Hematopoietic multipotent progenitor cell (in vitro differentiated cells): Measurements from ENCODE around the gene CARMIL1. TPM values are rescaled to one million over a fixed set of nuclear protein-coding genes. Genes with fewer than 3 reads are reported as not detected.

ENCODE experiments used
- DNase-seq, 3 donors: peaks; one replicate each; pipeline ENCODE4 v3.0.0-alpha.2; 2011 to 2015; ENCODE audit warnings: low read depth in 2 of 3, low spot score in 2 of 3
- total RNA-seq: library from RNA; depleted of rRNA; stranded (reverse); fragments of >200 nt; gene quantifications from one replicate; pipeline ENCODE4 v1.2.3, GENCODE V29; 2012

The CARMIL1 gene
- total RNA-seq, 1 donor: 8.6 TPM

DNA sequence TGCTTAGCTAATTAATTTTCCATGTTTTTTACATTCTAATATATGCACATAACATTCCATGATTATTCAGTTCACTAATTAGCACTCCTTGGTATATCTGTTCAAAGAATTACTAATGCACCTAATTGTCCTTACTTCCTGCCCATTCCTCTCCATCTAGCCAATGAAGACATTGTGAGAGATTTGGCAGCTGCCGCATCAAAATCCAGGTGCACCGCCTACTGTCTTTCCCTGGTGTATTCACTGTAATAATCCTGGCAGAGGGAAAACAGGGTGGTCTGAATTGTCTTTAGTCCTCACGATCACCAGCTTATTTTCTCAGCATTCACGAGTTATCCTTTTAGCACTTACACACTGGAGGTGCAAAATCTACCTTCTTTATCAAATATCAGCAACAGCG is 311.8 kb downstream of the CARMIL1 start:
- DNase-seq: no peak

DNA sequence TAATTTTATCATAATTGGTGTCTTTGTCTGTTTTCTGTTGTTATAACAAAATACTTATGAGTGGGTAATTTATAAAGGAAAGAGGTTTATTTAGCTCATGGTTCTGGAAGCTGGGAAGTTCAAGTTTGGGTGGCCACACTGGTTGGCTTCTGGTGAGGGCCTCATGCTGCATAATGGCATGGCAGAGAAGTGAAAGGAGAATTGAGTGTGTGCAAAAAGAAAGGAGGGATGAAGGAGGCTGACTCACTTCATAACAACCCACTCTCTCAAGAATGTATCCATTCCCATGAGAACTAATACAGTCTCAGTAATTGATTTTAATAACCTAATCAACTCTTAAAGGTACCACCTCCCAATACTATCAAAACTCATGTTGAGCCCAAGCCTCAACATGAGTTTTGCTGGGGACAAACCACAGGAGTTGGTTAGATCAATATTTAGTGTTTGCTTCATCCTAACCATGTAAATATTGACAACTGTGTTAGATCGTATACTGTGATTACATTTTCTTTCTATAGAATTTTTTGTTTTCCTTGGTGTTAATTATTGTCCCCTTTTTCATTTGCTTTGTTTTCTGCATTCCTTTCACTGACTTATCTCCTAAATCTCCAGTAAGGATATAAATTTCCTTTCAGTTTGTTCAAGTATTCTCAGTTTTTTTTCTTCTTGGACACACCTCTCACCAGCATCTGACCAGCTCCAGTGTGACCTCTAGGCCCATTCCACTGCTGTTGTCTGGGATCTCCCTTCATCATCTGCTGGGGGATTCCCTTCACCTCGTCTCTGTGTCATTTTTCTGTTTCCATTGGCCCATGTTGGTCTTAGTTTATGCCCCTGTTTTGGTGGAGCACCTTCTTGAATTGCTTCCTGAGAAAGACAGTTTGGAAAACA is 318.0 kb downstream of the CARMIL1 start:
- no peak for DNase-seq

DNA sequence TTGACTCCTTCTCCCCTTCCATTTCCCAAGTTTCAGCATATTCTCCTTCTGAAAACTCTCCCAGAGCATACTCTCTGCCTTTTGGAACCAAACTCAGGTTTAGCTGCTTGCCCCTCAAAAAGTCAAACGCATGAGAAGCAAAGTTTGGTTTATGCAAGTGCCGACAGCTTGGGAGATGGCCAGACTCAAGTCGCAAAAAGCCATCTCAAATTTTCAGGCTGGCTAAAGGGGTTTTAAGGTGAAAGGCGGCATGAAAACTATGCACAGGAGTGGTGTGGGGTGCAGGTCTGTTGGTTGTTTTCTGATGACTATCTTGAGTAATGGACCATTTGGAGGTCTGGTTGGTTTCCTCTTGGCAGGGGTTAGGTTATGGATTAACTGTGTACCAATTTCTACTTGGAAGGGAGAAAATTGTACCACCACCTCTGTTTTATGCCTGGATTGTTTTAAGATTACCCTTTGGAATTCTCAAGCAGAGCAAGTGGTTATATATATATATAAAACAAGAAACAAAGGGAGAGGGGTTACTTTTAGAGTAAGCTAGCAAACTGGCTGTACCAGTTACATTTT is 320.4 kb downstream of the CARMIL1 start:
- DNase-seq: no peak

DNA sequence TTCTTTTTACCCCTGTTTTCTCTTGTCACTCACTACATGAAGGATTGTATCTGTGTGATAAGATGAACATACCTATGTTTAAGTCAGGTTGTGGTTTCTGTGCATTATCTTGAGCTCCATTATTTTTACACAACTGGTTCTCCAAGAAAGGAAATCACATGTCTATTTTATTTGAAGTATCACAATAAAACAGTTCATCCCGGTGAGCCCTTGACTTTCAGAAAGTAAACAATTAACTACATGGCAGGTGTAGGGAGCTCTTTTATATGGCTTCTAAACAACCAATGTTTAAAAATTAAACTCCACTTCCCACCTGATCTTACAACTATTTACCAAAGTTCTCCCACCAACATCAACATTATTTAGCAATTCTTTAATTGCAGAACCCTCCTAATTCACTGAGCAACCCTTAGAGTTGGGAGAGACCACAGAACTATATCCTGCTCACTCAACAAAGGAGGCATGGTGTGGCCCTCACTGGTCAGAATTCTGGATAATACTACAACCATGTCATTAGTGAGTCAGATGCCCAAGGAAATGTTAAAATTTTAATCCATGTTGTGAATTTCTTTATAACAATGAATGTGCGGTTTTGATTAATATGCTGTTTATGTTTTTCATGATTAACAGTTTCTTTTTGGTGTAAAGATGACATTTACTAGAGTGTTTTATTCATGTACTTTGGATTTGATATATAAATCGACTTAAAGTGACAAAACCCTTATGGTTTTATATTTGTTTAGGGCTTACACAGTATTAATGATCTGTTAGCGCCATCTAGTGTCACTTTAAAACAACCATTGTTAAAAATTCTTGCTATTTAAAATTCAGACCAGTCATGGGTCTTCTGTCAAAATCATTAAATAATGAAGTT is 322.9 kb downstream of the CARMIL1 start:
- DNase-seq: peak; percentile 9 to 77 (median 58)

DNA sequence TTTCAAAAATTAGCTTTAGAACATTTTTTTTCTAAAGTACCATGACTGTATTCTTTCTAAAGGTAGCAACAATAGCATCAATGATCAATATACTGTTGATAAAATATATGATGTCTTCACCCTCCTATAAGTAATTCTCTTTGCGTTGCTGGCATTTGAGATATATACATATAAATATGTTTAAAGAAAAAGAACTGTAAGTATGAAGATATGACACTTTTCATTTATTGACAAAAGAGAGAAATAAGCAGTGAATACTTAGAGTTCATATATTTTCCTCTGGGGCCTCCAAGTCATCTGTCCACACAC is 323.5 kb downstream of the CARMIL1 start:
- no peak for DNase-seq

DNA sequence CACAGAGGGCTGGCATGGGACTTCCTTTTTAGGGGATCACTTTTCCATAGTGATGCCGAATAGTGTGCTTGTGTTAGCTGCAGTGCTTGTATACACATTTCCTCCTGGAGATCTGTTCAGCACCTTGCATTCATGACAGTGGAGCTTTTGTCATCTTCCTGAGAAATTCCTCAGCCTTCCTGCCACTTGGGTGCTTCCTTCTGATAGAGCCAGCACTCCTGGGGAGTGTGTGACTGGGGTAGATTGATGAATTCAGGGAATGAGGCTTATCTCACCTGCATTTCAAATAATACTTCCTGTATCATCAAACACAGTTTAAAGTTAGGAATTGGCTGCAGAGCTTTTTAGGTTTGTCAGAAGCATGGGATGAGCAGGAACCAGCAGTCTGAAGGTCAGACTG is 324.1 kb downstream of the CARMIL1 start:
- DNase-seq: no peak

DNA sequence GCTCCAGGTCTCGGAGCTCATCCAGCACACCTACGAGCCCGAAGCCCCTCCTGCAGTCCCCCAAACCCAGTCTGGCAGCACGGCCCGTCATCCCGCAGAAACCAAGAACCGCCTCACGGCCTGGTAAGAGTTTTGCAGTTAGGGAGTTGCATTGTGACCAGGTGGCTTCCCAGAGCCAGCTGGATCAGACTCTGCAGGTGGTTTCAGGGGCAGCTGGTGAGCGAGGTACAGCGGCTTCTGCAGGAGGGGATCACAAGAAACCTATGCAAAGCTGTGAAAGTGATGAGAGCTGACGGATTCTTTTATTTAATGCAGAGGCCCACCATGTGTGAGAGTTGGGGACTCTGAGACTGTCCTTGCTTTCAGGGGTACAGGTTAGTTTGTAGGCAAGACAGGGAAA is 327.0 kb downstream of the CARMIL1 start:
- DNase-seq: no peak

DNA sequence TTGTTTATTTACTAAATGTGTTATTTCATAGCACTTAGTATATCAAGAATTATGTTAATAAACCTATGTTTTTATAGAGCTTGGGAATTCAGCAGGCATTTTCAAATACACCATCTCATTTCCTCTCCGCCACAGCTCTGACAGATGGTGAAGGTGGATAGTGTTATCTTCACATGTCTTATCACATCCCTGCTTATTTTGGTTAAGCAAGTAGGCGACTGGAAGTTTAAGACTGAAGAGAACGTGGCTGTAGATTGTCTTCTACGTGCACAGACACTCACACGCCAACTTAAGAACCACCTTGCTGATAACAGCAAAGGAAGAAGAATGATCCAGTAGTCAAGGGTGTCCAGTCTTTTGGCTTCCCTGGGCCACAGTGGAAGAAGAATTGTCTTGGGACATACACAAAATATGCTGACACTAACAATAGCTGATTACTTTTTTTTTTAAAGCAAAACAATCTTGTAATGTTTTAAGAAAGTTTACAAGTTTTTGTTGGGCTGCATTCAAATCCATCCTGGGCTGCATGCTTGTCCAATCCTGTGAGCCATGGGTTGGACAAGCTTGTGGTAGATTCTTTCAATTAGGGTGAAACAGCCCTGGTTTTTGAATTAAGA is 329.5 kb downstream of the CARMIL1 start:
- peak in 2 of 3 donors; percentile 31 to 65 for DNase-seq

DNA sequence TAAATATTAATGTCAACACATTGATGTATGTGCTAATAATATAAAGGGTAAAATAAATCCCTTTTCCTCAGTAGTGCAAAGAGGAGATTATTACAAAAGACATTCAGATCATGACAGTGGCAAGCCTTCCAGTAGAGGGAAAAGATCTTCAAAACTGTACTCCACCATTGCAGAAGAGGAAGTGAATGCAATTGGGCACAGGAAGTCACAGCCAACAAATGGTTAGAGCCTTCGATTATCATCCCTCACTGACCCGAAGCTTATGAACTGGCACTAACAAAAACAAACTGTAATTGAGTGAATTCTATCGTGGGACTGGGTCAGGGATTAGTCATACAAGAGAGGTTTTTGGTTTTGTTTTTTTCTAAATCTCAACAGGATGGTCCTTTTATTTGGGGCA is 333.5 kb downstream of the CARMIL1 start:
- DNase-seq: no peak

DNA sequence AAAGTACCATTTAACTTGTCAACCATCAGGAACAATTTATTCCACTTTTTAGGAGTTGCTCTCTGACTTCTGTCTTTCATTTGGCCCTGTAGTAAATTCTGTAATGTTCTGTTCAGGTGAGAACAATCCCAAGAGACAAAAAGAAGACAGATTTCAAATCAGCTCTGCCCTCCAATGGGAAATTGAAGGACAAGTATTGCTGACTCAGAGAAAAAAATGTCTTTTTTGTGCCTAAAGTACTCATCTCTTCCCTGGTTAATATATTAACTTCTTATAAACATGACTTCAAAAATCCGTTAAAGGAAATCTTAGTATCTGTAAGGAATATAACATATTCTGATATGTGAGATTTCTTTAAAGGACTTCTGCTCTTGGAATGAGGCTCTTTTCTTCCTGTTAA is 334.2 kb downstream of the CARMIL1 start:
- DNase-seq: no peak

DNA sequence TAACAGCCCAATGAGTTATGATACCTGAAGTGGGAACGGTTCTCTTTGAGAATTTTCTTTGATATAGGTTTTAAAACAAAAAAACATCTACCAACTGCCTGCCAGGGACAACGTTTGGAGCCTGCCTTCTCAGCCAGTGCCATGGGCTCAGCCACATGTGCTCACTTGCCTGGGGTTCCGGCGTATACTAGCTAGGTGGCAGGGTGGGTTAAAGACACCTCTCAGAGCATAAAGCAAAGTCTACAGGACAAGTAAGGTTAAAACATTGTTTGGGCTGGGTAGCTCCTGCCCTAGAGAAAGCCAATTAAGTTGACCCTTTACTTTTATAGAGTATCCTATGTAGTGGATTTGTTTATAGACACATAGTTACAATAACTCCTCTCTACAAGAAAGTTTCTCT is 334.9 kb downstream of the CARMIL1 start:
- DNase-seq: no peak

DNA sequence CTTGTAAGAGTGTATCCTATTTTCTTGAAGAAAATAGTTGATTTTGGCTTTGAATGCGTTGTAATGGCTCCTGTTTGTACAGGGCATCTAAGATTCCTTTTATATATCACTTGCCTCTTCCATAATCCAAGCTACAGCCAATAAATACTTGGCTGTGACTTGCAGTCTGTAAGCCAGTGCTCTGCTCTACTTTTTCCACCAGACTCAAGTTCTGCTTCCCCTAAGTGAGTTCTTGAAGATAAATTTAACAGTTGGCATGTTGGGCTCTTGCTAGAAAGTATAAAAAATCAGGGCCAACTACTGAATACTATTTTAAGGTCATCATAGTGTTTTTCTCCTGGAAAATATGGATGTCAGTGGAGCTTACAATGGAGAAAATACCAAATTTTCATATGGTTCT is 336.3 kb downstream of the CARMIL1 start:
- no peak for DNase-seq

DNA sequence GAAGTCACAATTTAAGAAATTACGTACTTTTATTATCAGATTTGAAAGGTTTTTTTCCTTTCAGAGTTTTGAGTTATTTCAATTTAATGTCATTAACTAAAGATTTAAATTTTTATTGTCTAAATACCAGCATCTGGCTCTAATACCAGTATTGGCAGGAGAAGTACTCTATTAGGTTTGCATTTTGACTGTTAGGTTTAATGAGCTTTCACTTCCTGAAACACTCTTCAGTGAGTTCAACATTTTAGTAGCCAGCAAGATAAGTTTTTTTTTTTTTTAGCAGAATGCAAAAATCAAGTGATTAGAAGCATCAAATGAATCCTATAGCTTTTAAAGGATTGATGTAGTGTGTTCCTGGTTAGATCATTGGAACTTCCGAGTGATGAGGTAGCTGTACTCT is 338.8 kb downstream of the CARMIL1 start:
- DNase-seq: no peak

DNA sequence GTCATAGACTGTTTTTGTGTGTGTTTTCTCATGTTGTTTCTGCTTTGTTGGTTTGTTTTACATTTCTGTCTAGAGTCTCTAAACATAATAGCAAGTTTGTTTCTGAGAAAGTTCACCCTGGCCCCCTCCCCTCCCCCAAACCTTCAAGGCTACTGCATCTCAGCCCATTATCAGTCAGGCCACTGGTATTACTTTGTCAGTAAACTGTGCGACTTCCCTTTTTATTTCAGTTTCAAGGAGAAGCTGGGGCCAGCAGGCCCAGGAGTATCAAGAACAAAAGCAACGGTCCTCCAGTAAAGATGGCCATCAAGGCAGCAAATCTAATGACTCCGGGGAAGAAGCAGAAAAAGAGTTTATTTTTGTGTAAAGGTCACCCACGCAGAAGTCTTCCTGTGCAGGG is 340.0 kb downstream of the CARMIL1 start:
- peak in 1 of 3 donors; percentile 48 for DNase-seq

DNA sequence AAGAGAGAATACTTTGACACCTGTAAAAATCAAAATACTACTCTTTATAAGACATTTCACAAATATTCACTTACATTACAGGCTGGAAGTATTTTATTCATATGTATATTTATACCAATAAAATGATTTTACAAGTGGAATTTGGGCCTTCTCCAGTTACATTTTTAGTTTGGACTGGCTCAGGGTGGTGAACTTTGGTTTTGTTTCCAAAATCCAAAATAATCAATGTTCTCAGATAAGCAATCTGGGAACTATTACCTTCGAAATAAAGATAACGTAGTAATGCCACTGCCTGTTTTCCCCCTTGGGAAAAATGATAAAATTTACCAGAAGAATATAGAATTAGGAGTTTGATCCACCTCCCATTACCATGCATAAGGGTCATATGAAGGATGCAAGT is 341.2 kb downstream of the CARMIL1 start:
- no peak for DNase-seq

DNA sequence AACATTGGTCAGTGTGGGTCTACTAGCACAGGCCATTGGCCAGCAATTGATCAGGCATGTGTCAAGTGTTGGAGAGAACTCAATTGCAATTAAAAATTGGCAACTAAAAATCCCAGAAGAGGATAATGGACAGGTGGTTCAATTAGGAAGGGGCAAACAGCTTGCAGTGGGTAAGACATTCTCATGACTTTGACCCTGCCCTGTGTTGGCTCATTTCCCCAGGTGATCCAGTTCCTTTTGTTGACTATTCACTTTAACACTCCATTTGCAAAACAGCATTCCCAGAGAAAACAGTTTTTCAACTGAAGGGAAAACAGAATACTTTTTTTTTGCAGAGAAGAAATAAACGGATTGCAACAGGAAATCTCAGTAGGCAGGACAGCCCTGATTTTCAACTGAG is 343.9 kb downstream of the CARMIL1 start:
- DNase-seq: no peak

DNA sequence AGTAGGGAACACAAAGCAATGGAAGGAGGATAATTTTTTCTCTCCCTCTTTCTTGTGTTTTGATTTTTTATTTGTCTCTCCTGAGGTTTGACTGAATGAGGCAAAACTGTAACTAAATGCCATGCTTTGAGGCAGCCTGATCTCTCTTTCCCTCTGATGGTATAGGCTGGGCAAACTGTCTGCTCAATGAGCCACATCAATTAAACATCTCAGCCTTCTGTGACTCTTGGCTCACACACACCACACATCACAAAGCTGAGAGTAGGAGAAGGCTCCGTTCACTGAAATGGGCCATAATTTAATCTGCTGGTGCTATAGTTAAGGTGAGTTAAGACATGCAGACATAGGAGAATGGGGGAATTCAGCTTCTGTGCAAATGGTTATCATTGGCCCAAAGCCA is 344.7 kb downstream of the CARMIL1 start:
- DNase-seq: no peak

DNA sequence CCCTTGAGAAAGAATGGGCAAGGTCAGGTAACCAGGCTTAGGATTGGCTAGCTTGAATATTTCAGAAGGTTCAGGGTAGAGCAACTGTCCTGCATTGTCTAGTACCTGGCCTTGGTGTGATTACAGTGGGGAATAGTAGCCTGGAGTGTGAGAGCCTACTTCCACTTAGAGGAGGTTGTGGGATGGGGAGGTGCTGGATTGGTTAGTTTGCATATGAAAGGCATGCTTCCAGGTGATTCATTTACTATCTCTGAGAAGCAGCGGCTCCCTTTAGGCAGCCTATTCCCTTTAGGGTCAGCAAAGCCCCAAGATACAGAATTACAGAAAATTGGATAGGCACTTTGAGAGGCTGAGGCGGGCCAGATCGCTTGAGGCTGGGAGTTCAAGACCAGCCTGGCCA is 347.8 kb downstream of the CARMIL1 start:
- DNase-seq: no peak

DNA sequence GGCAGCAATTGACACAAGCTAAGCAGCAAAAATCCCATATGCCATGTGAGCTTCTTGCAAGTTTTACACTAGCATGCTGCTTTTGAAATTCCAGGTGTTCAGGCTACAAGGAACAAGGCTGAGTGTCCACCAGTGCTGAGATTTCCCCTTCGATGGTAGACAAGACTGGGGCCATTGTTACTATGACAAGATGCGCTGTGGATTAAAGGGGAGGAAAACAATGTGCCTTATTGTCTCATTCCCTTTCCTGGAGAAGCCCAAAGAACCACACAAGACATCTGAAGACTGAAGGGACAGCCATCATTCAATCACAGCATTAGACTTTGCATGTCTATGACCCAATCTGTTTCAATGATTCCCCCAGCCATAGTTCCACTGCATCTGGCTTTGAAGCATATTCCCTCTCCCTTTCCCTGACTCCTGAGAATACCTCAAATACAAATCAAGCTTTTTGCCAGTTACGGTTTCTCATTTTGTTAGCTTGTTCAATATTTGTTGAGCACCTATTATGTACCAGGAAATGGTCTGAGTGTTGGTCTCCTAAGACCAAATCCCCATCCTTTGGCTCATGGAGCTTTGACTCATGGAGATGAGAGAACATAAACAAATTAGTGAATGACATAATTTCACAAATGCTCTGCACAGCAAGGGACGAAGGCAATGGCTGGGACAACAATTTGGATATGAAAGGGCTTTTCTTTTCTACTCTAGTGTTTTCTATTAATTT is 349.5 kb downstream of the CARMIL1 start:
- DNase-seq: no peak

DNA sequence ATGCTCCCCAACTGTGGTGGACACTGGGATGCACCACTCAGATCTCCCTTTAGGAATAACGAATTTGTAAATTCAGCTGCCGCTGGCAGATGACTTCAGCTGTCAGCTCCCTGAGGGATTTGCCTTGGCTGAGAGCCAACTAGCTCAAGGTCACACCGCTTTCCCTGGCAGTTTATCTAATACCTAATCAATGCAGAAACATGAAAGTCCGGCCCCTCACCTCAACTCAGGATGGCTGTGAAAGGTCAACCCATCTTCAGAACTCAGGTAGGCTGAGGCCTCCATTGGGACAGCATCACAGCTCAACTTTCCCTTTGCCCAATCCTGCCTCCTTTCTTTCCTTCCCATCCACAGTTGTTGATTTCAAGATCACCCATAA is 350.0 kb downstream of the CARMIL1 start:
- DNase-seq: no peak
